ENCODE data around the gene GRM2.

GRM2 gene

GRCh38 chr3:51686512-51687215, 20.2 kb upstream of the GRM2 start:
- H3K9me3 Mint-ChIP-seq = no peaks in the 10 kb centered on the region
- DNase-seq (ENCODE audit: low spot score in 2 of 2) = peak; percentile 45 to 70
- peaks cover 20% of the 10 kb centered on the region for H3K36me3 Mint-ChIP-seq
- H3K27ac Mint-ChIP-seq = peak overlapping the region; percentile 94
- H3K27me3 Mint-ChIP-seq = no peaks in the 10 kb centered on the region
- peak overlapping the region; percentile 69 for H3K4me3 Mint-ChIP-seq
- ATAC-seq (ENCODE audit: low read depth) = peak; percentile 92
- H3K4me1 Mint-ChIP-seq = peaks cover 46% of the 10 kb centered on the region

- no peaks in the 10 kb centered on the region for H3K9me3 Mint-ChIP-seq
- no peak overlapping the region for H3K4me3 Mint-ChIP-seq
- no peak for ATAC-seq (ENCODE audit: low read depth)
- peaks cover 39% of the 10 kb centered on the region for H3K4me1 Mint-ChIP-seq
- DNase-seq (ENCODE audit: low spot score in 2 of 2) = no peak
- H3K27ac Mint-ChIP-seq = peak overlapping the region; percentile 35
- no peaks in the 10 kb centered on the region for H3K27me3 Mint-ChIP-seq
- H3K36me3 Mint-ChIP-seq = peaks cover 18% of the 10 kb centered on the region
Observed at GRCh38 chr3:51687431-51688205, 19.2 kb upstream of the GRM2 start.

GRCh38 chr3:51688206-51688600, 18.7 kb upstream of the GRM2 start:
- Mint-ChIP-seq H3K27me3 (no peaks in the 10 kb centered on the region), H3K4me3 (no peak overlapping the region), H3K4me1 (peaks cover 33% of the 10 kb centered on the region), H3K27ac (peak overlapping the region; percentile 35), H3K9me3 (no peaks in the 10 kb centered on the region), H3K36me3 (peaks cover 18% of the 10 kb centered on the region)
- ATAC-seq (ENCODE audit: low read depth) (no peak), DNase-seq (ENCODE audit: low spot score in 2 of 2) (no peak)

- Mint-ChIP-seq H3K9me3 (no peaks in the 10 kb centered on the region), H3K4me3 (no peak overlapping the region), H3K27me3 (no peaks in the 10 kb centered on the region), H3K4me1 (peaks cover 20% of the 10 kb centered on the region), H3K36me3 (peaks cover 21% of the 10 kb centered on the region), H3K27ac (no peak overlapping the region)
- DNase-seq (ENCODE audit: low spot score in 2 of 2) (no peak), ATAC-seq (ENCODE audit: low read depth) (no peak)
Observed at GRCh38 chr3:51691021-51691420, 15.8 kb upstream of the GRM2 start.

GRCh38 chr3:51691949-51692348, 14.9 kb upstream of the GRM2 start:
- H3K27me3 Mint-ChIP-seq = no peaks in the 10 kb centered on the region
- ATAC-seq (ENCODE audit: low read depth) (no peak), DNase-seq (ENCODE audit: low spot score in 2 of 2) (no peak)
- H3K4me3 Mint-ChIP-seq = no peak overlapping the region
- no peak overlapping the region for H3K27ac Mint-ChIP-seq
- peaks cover 19% of the 10 kb centered on the region for H3K36me3 Mint-ChIP-seq
- H3K4me1 Mint-ChIP-seq = peaks cover 11% of the 10 kb centered on the region
- no peaks in the 10 kb centered on the region for H3K9me3 Mint-ChIP-seq

- H3K4me3 Mint-ChIP-seq = no peak overlapping the region
- no peak overlapping the region for H3K27ac Mint-ChIP-seq
- DNase-seq (ENCODE audit: low spot score in 2 of 2) = no peak
- peaks cover 3% of the 10 kb centered on the region for H3K4me1 Mint-ChIP-seq
- H3K36me3 Mint-ChIP-seq = peaks cover 17% of the 10 kb centered on the region
- H3K27me3 Mint-ChIP-seq = no peaks in the 10 kb centered on the region
- no peak for ATAC-seq (ENCODE audit: low read depth)
- H3K9me3 Mint-ChIP-seq = no peaks in the 10 kb centered on the region
Observed at GRCh38 chr3:51692980-51693395, 13.9 kb upstream of the GRM2 start.

GRCh38 chr3:51696954-51697353, 9.9 kb upstream of the GRM2 start:
- Mint-ChIP-seq H3K27me3 (no peaks in the 10 kb centered on the region), H3K27ac (no peak overlapping the region), H3K4me3 (no peak overlapping the region), H3K4me1 (peaks cover 3% of the 10 kb centered on the region), H3K36me3 (peaks cover 31% of the 10 kb centered on the region), H3K9me3 (no peaks in the 10 kb centered on the region)
- ATAC-seq (ENCODE audit: low read depth) = no peak
- no peak for DNase-seq (ENCODE audit: low spot score in 2 of 2)

- no peak overlapping the region for H3K4me3 Mint-ChIP-seq
- no peaks in the 10 kb centered on the region for H3K27me3 Mint-ChIP-seq
- peaks cover 34% of the 10 kb centered on the region for H3K36me3 Mint-ChIP-seq
- no peak overlapping the region for H3K27ac Mint-ChIP-seq
- peaks cover 3% of the 10 kb centered on the region for H3K4me1 Mint-ChIP-seq
- H3K9me3 Mint-ChIP-seq = no peaks in the 10 kb centered on the region
- DNase-seq (ENCODE audit: low spot score in 2 of 2) = no peak
- ATAC-seq (ENCODE audit: low read depth) = no peak
Observed at GRCh38 chr3:51698209-51698608, 8.7 kb upstream of the GRM2 start.

- ATAC-seq (ENCODE audit: low read depth) (no peak), DNase-seq (ENCODE audit: low spot score in 2 of 2) (no peak)
- no peak overlapping the region for H3K27ac Mint-ChIP-seq
- H3K36me3 Mint-ChIP-seq = peaks cover 38% of the 10 kb centered on the region
- peaks cover 7% of the 10 kb centered on the region for H3K4me1 Mint-ChIP-seq
- H3K4me3 Mint-ChIP-seq = no peak overlapping the region
- no peaks in the 10 kb centered on the region for H3K27me3 Mint-ChIP-seq
- H3K9me3 Mint-ChIP-seq = no peaks in the 10 kb centered on the region
Observed at GRCh38 chr3:51700403-51700802, 6.5 kb upstream of the GRM2 start.

GRCh38 chr3:51702156-51702555, 4.7 kb upstream of the GRM2 start:
- Mint-ChIP-seq H3K4me1 (peaks cover 5% of the 10 kb centered on the region), H3K36me3 (peaks cover 36% of the 10 kb centered on the region), H3K27me3 (no peaks in the 10 kb centered on the region)

GRCh38 chr3:51703068-51703760, 3.7 kb upstream of the GRM2 start:
- Mint-ChIP-seq H3K4me3 (no peak overlapping the region), H3K9me3 (no peaks in the 10 kb centered on the region), H3K36me3 (peaks cover 33% of the 10 kb centered on the region), H3K27me3 (no peaks in the 10 kb centered on the region), H3K4me1 (peaks cover 5% of the 10 kb centered on the region), H3K27ac (no peak overlapping the region)
- ATAC-seq (ENCODE audit: low read depth) (no peak), DNase-seq (ENCODE audit: low spot score in 2 of 2) (no peak)

More at GRCh38 chr3:51702156-51702555, 4.7 kb upstream of the GRM2 start:
- DNase-seq (ENCODE audit: low spot score in 2 of 2) (no peak), ATAC-seq (ENCODE audit: low read depth) (no peak)
- Mint-ChIP-seq H3K4me3 (no peak overlapping the region), H3K27ac (no peak overlapping the region), H3K9me3 (no peaks in the 10 kb centered on the region)

- Mint-ChIP-seq H3K27me3 (no peaks in the 10 kb centered on the region), H3K4me3 (no peak overlapping the region), H3K36me3 (peaks cover 29% of the 10 kb centered on the region), H3K4me1 (peaks cover 5% of the 10 kb centered on the region), H3K27ac (no peak overlapping the region), H3K9me3 (no peaks in the 10 kb centered on the region)
- no peak for DNase-seq (ENCODE audit: low spot score in 2 of 2)
- no peak for ATAC-seq (ENCODE audit: low read depth)
Observed at GRCh38 chr3:51703761-51704510, 2.9 kb upstream of the GRM2 start.

- peaks cover 5% of the 10 kb centered on the region for H3K4me1 Mint-ChIP-seq
- H3K27me3 Mint-ChIP-seq = no peaks in the 10 kb centered on the region
- no peak overlapping the region for H3K4me3 Mint-ChIP-seq
- peaks cover 24% of the 10 kb centered on the region for H3K36me3 Mint-ChIP-seq
- no peaks in the 10 kb centered on the region for H3K9me3 Mint-ChIP-seq
- ATAC-seq (ENCODE audit: low read depth) = no peak
- DNase-seq (ENCODE audit: low spot score in 2 of 2) = no peak
- H3K27ac Mint-ChIP-seq = no peak overlapping the region
Observed at GRCh38 chr3:51704511-51704950, 2.3 kb upstream of the GRM2 start.

All from memory B cell (primary cell).